Measurements from ENCODE around the gene WIPF3. TPM values are rescaled to one million over a fixed set of nuclear protein-coding genes. Genes with fewer than 3 reads are reported as not detected.

WIPF3 gene
- total RNA-seq, 2 donors from 2014 or later: 1.6 to 2.3 TPM

DNA sequence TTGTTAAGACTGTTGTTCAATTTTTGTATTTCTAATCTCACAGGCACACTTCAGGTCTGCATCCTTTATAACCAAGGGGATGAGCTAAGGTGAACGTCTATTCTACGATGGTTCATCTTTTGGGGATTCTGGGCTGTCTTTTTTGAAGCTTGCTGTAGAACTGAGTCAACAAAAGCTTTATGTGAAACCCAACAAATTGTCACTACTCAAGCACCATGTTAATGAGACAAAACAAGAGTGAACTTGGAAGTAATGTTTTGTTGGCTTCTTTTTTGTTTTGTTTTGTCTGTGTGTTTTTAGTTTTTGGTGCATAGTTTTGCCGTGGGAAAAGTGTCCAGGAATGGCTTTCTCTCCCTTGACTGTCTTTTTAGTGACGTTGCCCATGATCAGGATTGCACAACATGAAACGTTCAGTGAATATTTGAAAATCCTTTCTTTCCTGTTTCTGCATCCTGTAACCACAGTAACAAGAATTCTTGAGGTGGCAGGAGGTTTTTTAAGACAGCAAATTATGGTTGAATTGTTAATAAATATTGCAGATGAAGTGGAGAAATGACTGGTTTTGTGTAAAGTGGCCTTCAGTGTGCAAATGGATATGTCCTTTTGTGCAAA lies 65.6 kb downstream of the WIPF3 start:
- intact Hi-C loops (cut with DNase I): no loop called here
- Histone ChIP-seq H3K27ac (no peak overlapping the region), H3K36me3 (no peaks in the 10 kb centered on the region), H3K9me3 (no peaks in the 10 kb centered on the region), H3K9ac (ENCODE audit: low read depth in 2 of 2, low read length in 2 of 2) (no peak overlapping the region), H3K4me3 (no peak overlapping the region), H3K4me1 (no peaks in the 10 kb centered on the region), H3K27me3 (no peaks in the 10 kb centered on the region)
- TF ChIP-seq, protein P1, sequence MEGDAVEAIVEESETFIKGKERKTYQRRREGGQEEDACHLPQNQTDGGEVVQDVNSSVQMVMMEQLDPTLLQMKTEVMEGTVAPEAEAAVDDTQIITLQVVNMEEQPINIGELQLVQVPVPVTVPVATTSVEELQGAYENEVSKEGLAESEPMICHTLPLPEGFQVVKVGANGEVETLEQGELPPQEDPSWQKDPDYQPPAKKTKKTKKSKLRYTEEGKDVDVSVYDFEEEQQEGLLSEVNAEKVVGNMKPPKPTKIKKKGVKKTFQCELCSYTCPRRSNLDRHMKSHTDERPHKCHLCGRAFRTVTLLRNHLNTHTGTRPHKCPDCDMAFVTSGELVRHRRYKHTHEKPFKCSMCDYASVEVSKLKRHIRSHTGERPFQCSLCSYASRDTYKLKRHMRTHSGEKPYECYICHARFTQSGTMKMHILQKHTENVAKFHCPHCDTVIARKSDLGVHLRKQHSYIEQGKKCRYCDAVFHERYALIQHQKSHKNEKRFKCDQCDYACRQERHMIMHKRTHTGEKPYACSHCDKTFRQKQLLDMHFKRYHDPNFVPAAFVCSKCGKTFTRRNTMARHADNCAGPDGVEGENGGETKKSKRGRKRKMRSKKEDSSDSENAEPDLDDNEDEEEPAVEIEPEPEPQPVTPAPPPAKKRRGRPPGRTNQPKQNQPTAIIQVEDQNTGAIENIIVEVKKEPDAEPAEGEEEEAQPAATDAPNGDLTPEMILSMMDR (IDR thresholded peaks at IDR 0.05): no peak
- no peak for DNase-seq

- Histone ChIP-seq H3K36me3 (no peaks in the 10 kb centered on the region), H3K9ac (ENCODE audit: low read depth in 2 of 2, low read length in 2 of 2) (no peak overlapping the region), H3K4me3 (no peak overlapping the region), H3K27me3 (no peaks in the 10 kb centered on the region), H3K4me1 (no peaks in the 10 kb centered on the region), H3K27ac (no peak overlapping the region), H3K9me3 (no peaks in the 10 kb centered on the region)
- TF ChIP-seq, protein P1 (IDR thresholded peaks at IDR 0.05): no peak
- DNase-seq: no peak
- intact Hi-C loops (cut with DNase I): no loop called here
These were observed 67.5 kb downstream of the WIPF3 start for GRCh38 chr7:29873644-29874294.

- no peak for DNase-seq
- intact Hi-C loops (cut with DNase I): no loop called here
These were observed 69.4 kb downstream of the WIPF3 start for GRCh38 chr7:29875741-29876140.

DNA sequence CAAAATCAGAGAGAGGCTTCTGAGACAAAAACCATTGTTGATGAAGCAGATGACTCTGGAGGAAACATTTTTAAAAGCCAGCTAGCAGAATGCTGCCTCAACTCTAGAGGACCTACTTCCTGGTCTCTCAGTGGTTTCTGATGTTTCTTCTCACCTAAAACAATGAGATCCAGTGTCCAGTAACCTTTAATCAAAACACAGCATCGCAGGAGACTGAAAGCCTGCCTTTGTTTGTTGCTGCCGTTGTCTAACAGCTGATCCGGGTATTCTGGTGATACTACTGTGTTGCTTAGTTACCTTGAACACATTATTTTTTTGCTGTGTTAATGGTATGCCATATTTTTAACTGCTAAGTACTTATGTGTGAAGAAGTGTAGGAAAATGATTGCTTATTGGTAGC lies 70.9 kb downstream of the WIPF3 start:
- no peaks in the 10 kb centered on the region for H3K9me3 ChIP-seq
- no peak for DNase-seq
- no peaks in the 10 kb centered on the region for H3K36me3 ChIP-seq
- intact Hi-C loops (cut with DNase I): no loop called here
- no peak overlapping the region for H3K9ac ChIP-seq (ENCODE audit: low read depth in 2 of 2, low read length in 2 of 2)
- no peaks in the 10 kb centered on the region for H3K4me1 ChIP-seq
- no peaks in the 10 kb centered on the region for H3K27me3 ChIP-seq
- no peak overlapping the region for H3K27ac ChIP-seq
- TF ChIP-seq, protein P1 (IDR thresholded peaks at IDR 0.05): no peak
- no peak overlapping the region for H3K4me3 ChIP-seq

More at GRCh38 chr7:29875741-29876140, 69.4 kb downstream of the WIPF3 start:
- Histone ChIP-seq H3K9me3 (no peaks in the 10 kb centered on the region), H3K27ac (no peak overlapping the region), H3K36me3 (no peaks in the 10 kb centered on the region), H3K4me1 (no peaks in the 10 kb centered on the region), H3K4me3 (no peak overlapping the region), H3K27me3 (no peaks in the 10 kb centered on the region), H3K9ac (ENCODE audit: low read depth in 2 of 2, low read length in 2 of 2) (no peak overlapping the region)
- TF ChIP-seq, protein P1 (IDR thresholded peaks at IDR 0.05): no peak

DNA sequence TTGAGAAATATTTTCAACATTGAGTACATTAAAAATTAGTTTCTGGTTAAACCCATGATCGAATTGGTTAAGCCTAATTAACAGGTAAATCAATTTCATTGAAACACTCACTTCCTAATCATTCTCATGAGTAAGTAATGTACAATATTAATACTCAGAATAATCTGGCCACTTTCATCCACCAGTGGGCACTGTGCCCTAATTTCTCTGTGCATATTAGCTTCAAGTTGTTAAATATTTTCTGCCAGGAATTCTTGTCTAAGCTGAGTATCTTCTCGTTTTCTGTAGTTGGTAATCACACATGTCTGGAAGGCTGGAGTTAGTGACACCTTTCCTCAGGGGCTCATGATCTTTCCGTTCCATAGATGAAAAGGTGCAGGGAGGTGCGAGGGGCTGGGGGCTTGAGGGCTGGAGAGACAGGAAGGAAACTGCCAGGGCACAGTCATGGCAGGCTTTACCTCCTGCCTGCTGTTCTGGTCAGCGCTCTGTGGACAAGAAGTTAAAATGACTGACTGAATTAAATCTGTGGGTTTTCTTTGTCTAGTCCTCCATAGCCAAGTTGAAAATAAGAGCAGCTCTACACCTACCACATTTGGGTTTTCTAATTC lies 71.9 kb downstream of the WIPF3 start:
- Histone ChIP-seq H3K9me3 (no peaks in the 10 kb centered on the region), H3K27me3 (no peaks in the 10 kb centered on the region), H3K4me3 (no peak overlapping the region), H3K9ac (ENCODE audit: low read depth in 2 of 2, low read length in 2 of 2) (no peak overlapping the region), H3K27ac (no peak overlapping the region), H3K36me3 (no peaks in the 10 kb centered on the region), H3K4me1 (no peaks in the 10 kb centered on the region)
- DNase-seq: no peak
- TF ChIP-seq, protein P1 (IDR thresholded peaks at IDR 0.05): no peak
- intact Hi-C loops (cut with DNase I): no loop called here
